Endothelial cell of umbilical vein (primary cell): Measurements from ENCODE around the gene TRPV2.

Experiments used
- CTCF ChIP-seq, 2 donors: IDR thresholded peaks; 1 replicate in 1 of 2; 2 replicates in 1 of 2; pipeline ENCODE4 v1.5.1; 2011; ENCODE audit warnings: low read length in 2 of 2, mild to moderate bottlenecking in 2 of 2, moderate library complexity in 2 of 2, control low read depth in 1 of 2, inconsistent platforms in 1 of 2, low read depth in 1 of 2; ENCODE audit not compliant: insufficient read depth in 1 of 2; ENCODE audit errors: extremely low read depth in 1 of 2
- EZH2 ChIP-seq: IDR thresholded peaks from 2 replicates; pipeline ENCODE4 v1.6.1; 2012; ENCODE audit warnings: borderline replicate concordance, low read depth, mild to moderate bottlenecking, moderate library complexity, low read length, inconsistent platforms; ENCODE audit not compliant: severe bottlenecking
- FOS ChIP-seq: IDR thresholded peaks from 2 replicates; pipeline ENCODE4 v1.6.1; 2011; ENCODE audit warnings: mild to moderate bottlenecking, low read length, moderate library complexity, borderline replicate concordance; ENCODE audit not compliant: insufficient read depth
- GATA2 ChIP-seq: IDR thresholded peaks from 2 replicates; pipeline ENCODE4 v1.7.0; 2011; ENCODE audit warnings: low read depth, mild to moderate bottlenecking, moderate library complexity, mixed read lengths, low read length; ENCODE audit not compliant: insufficient read length, insufficient read depth
- JUN ChIP-seq: IDR thresholded peaks from 2 replicates; pipeline ENCODE4 v1.6.1; 2011; ENCODE audit warnings: borderline replicate concordance, low read depth; ENCODE audit not compliant: insufficient read length, insufficient read depth
- MYC ChIP-seq: IDR thresholded peaks from one replicate; pipeline ENCODE4 v1.6.1; 2011; ENCODE audit warnings: mild to moderate bottlenecking, low read depth, low read length
- POLR2A ChIP-seq: IDR thresholded peaks from 2 replicates; pipeline ENCODE4 v1.6.1; 2012; ENCODE audit warnings: low read depth, mild to moderate bottlenecking, control low read depth, low read length
- POLR2AphosphoS5 ChIP-seq: IDR thresholded peaks from 2 replicates; pipeline ENCODE4 v1.6.1; 2012; ENCODE audit warnings: low read depth, mild to moderate bottlenecking, control low read depth, low read length, moderate library complexity; ENCODE audit not compliant: insufficient read depth

GRCh38 chr17:16398270-16399267 is 16.8 kb upstream of the TRPV2 start:
- TF ChIP-seq EZH2 (no peak), CTCF (IDR thresholded peaks at IDR 0.05; ENCODE audit: extremely low read depth in 1 of 2, insufficient read depth in 1 of 2, low read depth in 1 of 2, low read length in 2 of 2) (no peak), POLR2AphosphoS5 (no peak), MYC (no peak), POLR2A (no peak), GATA2 (peak; percentile 57), JUN (peak; percentile 65), FOS (no peak)
